Measurements from ENCODE around the gene SH3PXD2B.

SH3PXD2B gene

GRCh38 chr5:172322028-172322965 lies 132.0 kb downstream of the SH3PXD2B start:
- TF ChIP-seq TAF1 (IDR thresholded peaks at IDR 0.05; ENCODE audit: borderline replicate concordance, insufficient read depth, low read length): no peak

GRCh38 chr5:172321593-172321992 lies 132.7 kb downstream of the SH3PXD2B start:
- TF ChIP-seq TAF1 (IDR thresholded peaks at IDR 0.05; ENCODE audit: borderline replicate concordance, insufficient read depth, low read length) (no peak), FOXP2 (optimal IDR thresholded peaks at IDR 0.05; ENCODE audit: borderline replicate concordance, extremely low read depth, extremely low read length, insufficient read depth) (no peak)

GRCh38 chr5:172319708-172320441 lies 134.4 kb downstream of the SH3PXD2B start:
- TF ChIP-seq TAF1 (IDR thresholded peaks at IDR 0.05; ENCODE audit: borderline replicate concordance, insufficient read depth, low read length): no peak
- no peak for TF ChIP-seq POLR2AphosphoS5 (IDR thresholded peaks at IDR 0.05; ENCODE audit: low read depth, low read length)
- no peak for TF ChIP-seq FOXP2 (optimal IDR thresholded peaks at IDR 0.05; ENCODE audit: borderline replicate concordance, extremely low read depth, extremely low read length, insufficient read depth)
- no peak for TF ChIP-seq SIN3A (IDR thresholded peaks at IDR 0.05; ENCODE audit: borderline replicate concordance, insufficient read depth, low read length)
- no peak for TF ChIP-seq REST (IDR thresholded peaks at IDR 0.05; ENCODE audit: insufficient read depth in 1 of 2, low read depth in 2 of 2, low read length in 2 of 2)

- TF ChIP-seq SIN3A (IDR thresholded peaks at IDR 0.05; ENCODE audit: borderline replicate concordance, insufficient read depth, low read length): no peak
- TF ChIP-seq REST (IDR thresholded peaks at IDR 0.05; ENCODE audit: insufficient read depth in 1 of 2, low read depth in 2 of 2, low read length in 2 of 2): no peak
- no peak for TF ChIP-seq POLR2AphosphoS5 (IDR thresholded peaks at IDR 0.05; ENCODE audit: low read depth, low read length)
- no peak for TF ChIP-seq FOXP2 (optimal IDR thresholded peaks at IDR 0.05; ENCODE audit: borderline replicate concordance, extremely low read depth, extremely low read length, insufficient read depth)
- no peak for TF ChIP-seq TAF1 (IDR thresholded peaks at IDR 0.05; ENCODE audit: borderline replicate concordance, insufficient read depth, low read length)
Observed at GRCh38 chr5:172315587-172316493, 138.5 kb downstream of the SH3PXD2B start.

GRCh38 chr5:172313915-172314314 lies 140.4 kb downstream of the SH3PXD2B start:
- TF ChIP-seq REST (IDR thresholded peaks at IDR 0.05; ENCODE audit: insufficient read depth in 1 of 2, low read depth in 2 of 2, low read length in 2 of 2): no peak
- no peak for TF ChIP-seq FOXP2 (optimal IDR thresholded peaks at IDR 0.05; ENCODE audit: borderline replicate concordance, extremely low read depth, extremely low read length, insufficient read depth)
- no peak for TF ChIP-seq SIN3A (IDR thresholded peaks at IDR 0.05; ENCODE audit: borderline replicate concordance, insufficient read depth, low read length)
- TF ChIP-seq POLR2AphosphoS5 (IDR thresholded peaks at IDR 0.05; ENCODE audit: low read depth, low read length): no peak
- TF ChIP-seq TAF1 (IDR thresholded peaks at IDR 0.05; ENCODE audit: borderline replicate concordance, insufficient read depth, low read length): no peak

Measured in PFSK-1 (cell line).